Measurements from ENCODE around the gene PM20D2. TPM values are rescaled to one million over a fixed set of nuclear protein-coding genes. Genes with fewer than 3 reads are reported as not detected.
A peak's percentile ranks its signal among the peaks of the same experiment; 100 is the strongest.

PM20D2 gene
- total and polyA plus RNA-seq, 2 donors from 2014 or later = 5.7 to 14.4 TPM

- Histone ChIP-seq H3K27me3 (ENCODE audit: control insufficient read depth, insufficient read depth, low read length) (no peaks in the 10 kb centered on the region), H3K9me3 (ENCODE audit: control insufficient read depth in 2 of 3, insufficient read depth in 1 of 3, low read length in 3 of 3) (no peaks in the 10 kb centered on the region), H3K4me3 (ENCODE audit: low read length in 3 of 3) (no peak overlapping the region), H3K27ac (ENCODE audit: low read depth in 2 of 2, low read length in 2 of 2) (no peak overlapping the region), H3K9ac (ENCODE audit: low read length in 3 of 3) (no peak overlapping the region), H3K4me1 (ENCODE audit: control insufficient read depth in 2 of 3, insufficient read depth in 2 of 3, low read depth in 1 of 3, low read length in 3 of 3) (peaks cover 0 to 4% (median 0%) of the 10 kb centered on the region in 3 donors), H3K36me3 (ENCODE audit: control insufficient read depth in 2 of 3, insufficient read depth in 3 of 3, low read length in 3 of 3) (no peaks in the 10 kb centered on the region)
- DNase-seq (no peak), FAIRE-seq (no peak)
- TF ChIP-seq CTCF (IDR thresholded peaks at IDR 0.05; ENCODE audit: borderline replicate concordance, extremely low read depth, insufficient read depth) = no peak
- intact Hi-C loops (cut with DNase I) = loop anchor here (10.0 kb wide), 1 partner anchor 225 kb away; no protein-coding TSS in a partner anchor
Measured at GRCh38 chr6:89139509-89140346, 6.1 kb upstream of the PM20D2 start.

DNA sequence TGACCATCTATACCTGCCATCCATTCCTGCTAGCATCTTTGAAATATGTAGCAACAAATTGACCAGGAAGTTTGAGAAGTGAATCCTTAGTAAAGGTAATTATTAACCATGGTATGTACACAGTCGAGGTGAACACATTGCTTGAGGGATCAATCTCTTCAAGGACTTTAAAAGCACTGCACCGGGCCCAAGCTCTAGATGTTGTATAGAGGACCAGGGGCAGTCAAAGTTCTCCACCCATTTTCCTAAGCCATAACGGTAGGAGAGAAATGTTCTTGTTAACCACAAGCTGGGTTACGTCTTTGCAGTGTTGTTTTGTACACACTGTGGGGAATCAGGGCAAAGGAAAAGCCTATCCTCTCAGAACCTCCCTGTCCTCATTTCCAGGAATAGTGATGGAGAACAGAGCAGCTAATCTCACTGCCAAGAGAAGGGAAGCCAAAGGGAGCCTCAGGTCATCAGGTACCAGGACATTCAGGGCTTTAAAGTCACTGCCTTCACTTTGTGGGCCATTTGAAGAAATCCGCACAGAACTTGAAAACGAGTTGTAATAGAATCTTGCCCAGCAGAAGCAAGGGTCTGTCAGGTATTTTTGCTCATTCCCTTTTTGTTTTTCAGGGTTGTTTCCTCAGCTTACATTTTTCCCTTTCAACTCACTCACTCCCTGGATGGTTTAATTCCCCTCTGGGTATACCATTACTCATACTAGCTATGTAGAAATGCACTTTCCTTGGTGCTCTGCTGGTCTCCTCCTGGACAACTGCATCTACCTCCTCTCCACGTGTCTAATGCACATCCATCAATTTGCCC, 5.3 kb upstream of the PM20D2 start:
- no peak overlapping the region for H3K9ac ChIP-seq (ENCODE audit: low read length in 3 of 3)
- TF ChIP-seq CTCF (IDR thresholded peaks at IDR 0.05; ENCODE audit: borderline replicate concordance, extremely low read depth, insufficient read depth) = no peak
- intact Hi-C loops (cut with DNase I) = no loop called here
- H3K27me3 ChIP-seq (ENCODE audit: control insufficient read depth, insufficient read depth, low read length) = no peaks in the 10 kb centered on the region
- H3K4me1 ChIP-seq (ENCODE audit: control insufficient read depth in 2 of 3, insufficient read depth in 2 of 3, low read depth in 1 of 3, low read length in 3 of 3) = peaks cover 0 to 7% (median 0%) of the 10 kb centered on the region in 3 donors
- H3K36me3 ChIP-seq (ENCODE audit: control insufficient read depth in 2 of 3, insufficient read depth in 3 of 3, low read length in 3 of 3) = no peaks in the 10 kb centered on the region
- DNase-seq = peak in 1 of 5 donors; percentile 22
- H3K9me3 ChIP-seq (ENCODE audit: control insufficient read depth in 2 of 3, insufficient read depth in 1 of 3, low read length in 3 of 3) = no peaks in the 10 kb centered on the region
- no peak for FAIRE-seq
- H3K4me3 ChIP-seq (ENCODE audit: low read length in 3 of 3) = no peak overlapping the region
- H3K27ac ChIP-seq (ENCODE audit: low read depth in 2 of 2, low read length in 2 of 2) = no peak overlapping the region

DNA sequence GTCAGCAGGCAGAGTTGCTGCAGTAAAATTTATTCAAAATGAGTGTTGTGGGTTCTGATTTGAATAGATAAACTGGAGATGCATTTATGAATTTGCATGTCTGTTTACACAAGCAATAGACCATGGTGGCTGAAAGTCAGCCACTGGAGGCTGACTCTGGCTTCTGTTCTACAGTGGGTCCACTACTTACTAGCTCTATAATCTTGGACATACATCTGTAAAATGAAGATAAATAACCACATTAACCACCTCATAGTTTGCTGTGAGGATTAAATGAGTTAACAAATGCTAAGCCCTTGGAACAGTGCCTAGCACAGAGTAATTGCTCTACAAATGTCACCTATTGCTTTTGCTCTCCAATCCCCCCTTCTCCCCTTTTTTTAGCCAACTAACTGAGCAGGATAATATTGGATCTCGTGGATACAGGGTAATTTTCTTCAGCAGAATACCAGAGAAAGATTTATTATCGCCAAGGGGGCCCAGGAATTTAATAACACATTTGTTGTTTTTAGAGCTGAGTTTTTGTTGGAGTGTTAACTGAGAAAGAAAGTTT, 1.4 kb upstream of the PM20D2 start:
- no peaks in the 10 kb centered on the region for H3K27me3 ChIP-seq (ENCODE audit: control insufficient read depth, insufficient read depth, low read length)
- TF ChIP-seq CTCF (IDR thresholded peaks at IDR 0.05; ENCODE audit: borderline replicate concordance, extremely low read depth, insufficient read depth) = no peak
- peaks cover 0 to 7% (median 0%) of the 10 kb centered on the region in 3 donors for H3K4me1 ChIP-seq (ENCODE audit: control insufficient read depth in 2 of 3, insufficient read depth in 2 of 3, low read depth in 1 of 3, low read length in 3 of 3)
- DNase-seq (peak in 2 of 5 donors; percentile 40 to 56), FAIRE-seq (no peak)
- H3K9ac ChIP-seq (ENCODE audit: low read length in 3 of 3) = no peak overlapping the region
- intact Hi-C loops (cut with DNase I) = no loop called here
- no peak overlapping the region for H3K27ac ChIP-seq (ENCODE audit: low read depth in 2 of 2, low read length in 2 of 2)
- no peak overlapping the region for H3K4me3 ChIP-seq (ENCODE audit: low read length in 3 of 3)
- H3K9me3 ChIP-seq (ENCODE audit: control insufficient read depth in 2 of 3, insufficient read depth in 1 of 3, low read length in 3 of 3) = no peaks in the 10 kb centered on the region
- no peaks in the 10 kb centered on the region for H3K36me3 ChIP-seq (ENCODE audit: control insufficient read depth in 2 of 3, insufficient read depth in 3 of 3, low read length in 3 of 3)

All from kidney (tissue), 14 donors.